Stimulated activated CD4-positive, alpha-beta T cell treated with anti-CD3 and anti-CD28 coated beads, Interleukin-12 subunit alpha, Interleukin-12 subunit beta, amount 100 ng/mL, for 48 hours (primary cell): Measurements from ENCODE around the gene AKAP1.

Experiments used
- DNase-seq, 3 donors: peaks; one replicate each; pipeline ENCODE4 v3.0.0-alpha.2; 2020; ENCODE audit warnings: low read depth in 2 of 3, low spot score in 1 of 3

Gene AKAP1

DNA sequence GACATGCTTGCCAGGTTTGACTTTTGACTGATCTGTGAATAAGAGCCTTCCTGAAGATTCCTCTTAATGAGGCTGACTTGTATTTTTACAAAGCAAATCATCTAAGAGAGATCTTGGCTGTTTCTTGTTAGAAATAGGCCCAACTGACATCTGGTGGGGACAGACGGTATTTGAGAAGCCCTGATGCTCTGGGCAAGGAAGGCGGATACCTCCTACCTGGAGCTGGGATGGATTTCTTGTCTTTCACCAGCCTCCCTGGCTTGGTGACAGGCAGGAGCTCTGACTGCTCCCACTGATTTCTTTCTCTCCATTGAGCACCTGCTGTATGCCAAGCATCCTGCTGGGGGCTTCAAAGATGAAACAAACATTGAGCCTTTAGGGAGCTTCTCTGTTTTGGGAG is 40.4 kb downstream of the AKAP1 start:
- DNase-seq = no peak

DNA sequence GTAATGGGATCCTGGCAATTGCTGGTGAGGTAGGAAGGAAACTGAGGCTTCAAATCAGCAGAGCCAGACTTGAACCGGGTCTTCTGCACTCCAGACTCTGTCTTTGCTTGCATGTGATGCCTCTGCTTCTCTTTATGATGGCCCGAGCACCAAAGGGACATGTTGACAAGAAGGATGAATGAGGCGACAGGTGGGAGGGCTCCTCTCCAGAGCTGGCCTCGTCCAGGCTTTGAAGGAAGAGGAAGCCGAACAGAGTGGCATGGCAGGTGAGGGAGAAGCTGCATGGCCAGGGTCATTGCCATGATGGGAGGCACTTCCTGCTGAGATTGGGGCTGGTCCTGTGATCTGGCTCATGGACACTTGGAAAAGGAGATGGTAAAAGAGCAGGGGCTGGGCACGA is 40.8 kb downstream of the AKAP1 start:
- DNase-seq = no peak

DNA sequence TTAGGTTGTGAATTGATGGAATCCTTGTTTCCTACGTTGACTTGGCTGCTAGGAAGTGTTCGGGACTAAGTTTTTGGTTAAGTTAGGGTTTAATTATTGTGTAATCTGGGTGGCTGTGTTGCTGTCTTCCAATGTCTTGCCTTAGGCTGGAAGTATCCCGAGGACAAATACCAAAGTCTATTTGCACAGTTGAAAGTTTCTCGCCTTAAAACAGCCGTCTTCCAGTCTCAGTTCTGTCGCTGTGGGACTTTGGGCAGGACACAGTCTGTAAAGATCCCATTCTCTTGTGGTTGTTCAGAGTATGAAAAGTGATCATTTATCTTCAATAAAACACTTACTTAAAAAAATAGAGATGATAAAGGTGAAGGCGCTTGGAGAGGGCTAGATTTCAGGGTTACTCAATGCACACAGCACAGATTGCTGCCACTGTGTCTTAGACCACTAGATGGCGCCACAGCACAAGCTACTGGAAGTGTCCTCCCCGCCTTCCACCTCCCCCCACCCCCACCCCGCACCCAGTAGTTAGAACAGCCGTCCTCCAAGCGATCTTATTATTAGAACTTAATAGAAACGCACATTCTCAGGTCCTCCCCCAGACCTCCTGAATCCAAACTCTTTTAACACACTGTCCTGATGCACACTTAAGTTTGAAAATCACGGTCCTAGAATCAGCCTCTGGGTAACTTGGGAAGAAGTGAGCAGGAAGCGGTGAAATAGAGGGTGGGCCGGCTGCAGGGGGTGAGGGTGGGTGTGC is 45.8 kb downstream of the AKAP1 start:
- peak; percentile 72 to 83 (median 77) for DNase-seq

DNA sequence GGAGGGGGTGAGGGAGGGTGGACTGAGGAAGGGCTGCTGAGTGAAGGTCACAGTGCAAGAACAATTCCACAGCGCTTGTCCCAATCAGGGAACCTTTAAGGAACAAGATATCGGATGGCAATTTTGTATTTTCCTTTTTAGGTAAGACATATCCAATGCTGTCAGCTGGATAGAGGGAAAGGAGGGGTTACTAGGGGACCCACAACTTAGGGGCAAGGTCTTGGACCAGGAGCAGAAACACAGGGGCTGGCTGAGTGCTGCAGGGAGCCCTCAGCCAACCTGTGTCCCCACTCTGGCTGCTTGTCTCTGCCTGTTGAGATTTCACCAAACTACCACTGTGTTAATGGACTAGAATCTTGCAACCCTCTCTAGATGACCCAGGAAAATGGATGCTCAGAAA is 47.6 kb downstream of the AKAP1 start:
- DNase-seq = no peak

DNA sequence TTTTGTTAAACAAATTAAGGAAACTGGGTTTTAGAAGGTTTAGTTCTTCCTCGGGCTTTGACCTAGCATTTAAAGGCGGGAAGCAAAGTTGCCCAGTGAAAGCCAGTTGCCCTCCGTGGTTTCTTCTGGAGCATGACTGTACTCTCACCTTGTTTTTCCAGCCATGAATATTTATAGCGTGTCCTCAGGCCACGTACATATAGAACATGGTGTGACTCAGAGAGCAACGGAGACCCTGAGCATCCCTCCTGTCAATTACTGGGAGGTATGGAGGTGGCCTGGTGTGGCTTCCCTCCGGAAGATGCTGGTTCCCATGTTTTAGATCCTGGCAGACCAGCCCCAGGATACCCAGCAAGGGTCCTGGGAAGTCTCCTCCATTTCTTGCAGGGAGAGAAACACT is 48.4 kb downstream of the AKAP1 start:
- no peak for DNase-seq

DNA sequence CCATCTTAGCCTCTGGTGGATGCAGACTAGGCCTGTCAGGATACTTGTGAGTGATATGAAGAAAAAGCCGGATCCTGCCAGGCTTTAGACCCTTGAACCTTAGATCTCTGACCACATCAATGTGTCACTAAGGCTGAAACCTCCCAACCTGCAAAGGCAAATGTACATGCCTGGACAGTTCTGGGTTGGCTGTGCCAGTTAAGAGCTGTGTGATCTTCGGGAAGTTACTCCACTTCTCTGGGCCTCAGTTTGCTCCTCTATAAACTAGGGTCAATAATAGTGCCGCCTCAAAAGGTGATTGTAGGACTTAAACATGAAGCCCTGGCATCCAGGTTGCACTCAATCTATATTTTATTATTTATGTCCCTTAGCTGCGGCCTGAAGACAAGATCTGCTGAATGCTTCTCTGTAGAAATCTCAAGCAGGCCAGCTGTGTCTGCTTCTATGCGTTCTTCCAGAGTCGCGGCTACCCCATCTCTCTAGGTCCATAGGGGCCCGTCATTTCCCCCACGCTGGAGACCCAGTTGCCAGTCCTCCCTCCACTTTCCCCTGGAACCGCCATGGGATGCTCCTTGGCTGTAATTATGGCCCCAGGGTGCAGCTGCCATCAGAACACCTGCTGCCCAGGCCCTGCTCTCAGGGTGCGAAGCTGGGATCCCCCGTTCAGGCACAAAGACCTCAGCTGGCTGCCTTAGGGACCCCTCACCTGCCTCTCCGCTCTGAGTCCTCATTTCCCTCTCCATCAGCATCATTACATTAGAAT is 50.2 kb downstream of the AKAP1 start:
- no peak for DNase-seq

DNA sequence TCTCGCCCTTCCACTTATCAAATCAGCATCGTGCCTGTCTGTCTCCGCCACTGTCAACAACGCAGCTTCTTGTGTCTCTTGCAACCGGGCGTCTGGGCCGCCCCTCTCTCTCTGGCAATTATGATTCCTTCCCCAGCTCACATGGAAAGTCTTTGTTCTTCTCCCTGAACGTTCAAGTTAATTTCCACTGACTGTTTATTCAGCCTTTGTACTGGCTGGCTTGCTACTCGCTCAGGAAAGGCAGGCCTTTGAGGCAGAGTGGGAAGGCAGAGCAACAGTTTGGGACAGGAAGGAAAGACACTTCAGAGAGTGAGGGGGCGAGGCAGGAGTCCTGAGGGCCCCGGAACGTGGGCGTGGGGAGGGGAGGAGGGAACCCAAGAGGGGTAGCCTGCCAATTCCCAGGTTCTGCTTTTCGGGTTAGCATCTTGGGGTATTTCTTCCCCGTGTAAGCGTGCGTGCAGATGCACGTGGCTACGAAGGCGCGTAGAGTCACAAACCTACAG is 50.8 kb downstream of the AKAP1 start:
- DNase-seq = no peak

DNA sequence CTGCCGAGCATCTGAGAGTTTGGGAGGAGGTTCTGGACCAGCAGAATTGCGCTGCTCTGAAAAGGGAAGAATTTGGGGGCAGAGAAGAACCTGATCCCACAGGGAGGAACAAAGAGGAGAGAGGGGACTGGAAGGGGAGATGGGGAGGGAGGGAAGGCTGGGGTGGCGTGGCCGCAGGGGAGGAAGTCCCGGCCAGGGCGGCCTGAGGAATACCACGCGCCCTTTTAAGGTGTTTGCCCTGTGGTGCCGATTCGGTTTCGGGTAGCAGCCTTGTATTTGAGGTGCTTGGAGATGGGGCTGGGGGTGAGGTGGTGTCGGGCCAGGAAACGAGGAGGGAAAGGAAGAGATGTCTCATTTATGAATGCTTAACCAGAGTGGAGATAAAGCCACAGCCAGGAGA is 51.3 kb downstream of the AKAP1 start:
- no peak for DNase-seq

DNA sequence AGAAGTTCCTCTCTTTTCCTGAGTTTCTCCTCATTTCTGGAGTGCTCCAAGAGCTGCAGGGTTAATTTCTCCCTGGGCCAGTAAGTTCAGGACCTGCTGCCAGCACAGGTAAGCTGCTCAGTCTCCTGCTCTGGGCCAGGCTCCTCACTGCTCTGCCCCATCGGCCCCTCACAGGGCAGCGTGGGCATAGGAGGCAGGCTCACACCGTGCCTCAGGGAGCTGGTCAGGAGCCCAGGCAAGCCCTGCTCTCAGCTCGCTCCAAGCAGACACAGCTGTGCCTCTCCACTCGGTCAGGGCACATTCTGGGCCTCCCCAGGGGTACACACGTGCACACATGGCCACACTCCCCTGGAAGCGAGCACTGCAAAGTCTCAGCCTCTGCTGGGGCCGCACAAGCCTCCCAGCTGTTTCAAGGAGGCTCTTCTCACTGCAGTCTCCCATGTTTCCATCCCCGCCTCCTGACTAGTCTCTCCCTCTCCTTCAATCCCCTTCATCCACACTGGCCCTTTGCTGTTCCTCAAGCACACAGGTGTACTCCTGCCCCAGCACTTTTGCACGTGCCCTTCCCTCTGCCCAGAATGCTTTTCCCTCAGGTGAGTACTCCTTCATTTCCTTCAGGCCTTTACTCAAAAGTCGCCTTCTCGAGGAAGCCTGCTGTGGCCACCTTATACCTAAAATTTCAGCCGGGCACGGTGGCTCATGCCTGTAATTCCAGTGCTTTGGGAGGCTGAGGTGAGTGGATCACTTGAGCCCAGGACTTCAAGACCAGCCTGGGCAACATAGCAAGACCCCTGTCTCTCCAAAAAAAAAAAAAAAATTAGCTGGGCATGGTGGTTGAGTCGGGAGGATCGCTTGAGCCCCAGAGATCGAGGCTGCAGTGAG is 53.2 kb downstream of the AKAP1 start:
- no peak for DNase-seq

DNA sequence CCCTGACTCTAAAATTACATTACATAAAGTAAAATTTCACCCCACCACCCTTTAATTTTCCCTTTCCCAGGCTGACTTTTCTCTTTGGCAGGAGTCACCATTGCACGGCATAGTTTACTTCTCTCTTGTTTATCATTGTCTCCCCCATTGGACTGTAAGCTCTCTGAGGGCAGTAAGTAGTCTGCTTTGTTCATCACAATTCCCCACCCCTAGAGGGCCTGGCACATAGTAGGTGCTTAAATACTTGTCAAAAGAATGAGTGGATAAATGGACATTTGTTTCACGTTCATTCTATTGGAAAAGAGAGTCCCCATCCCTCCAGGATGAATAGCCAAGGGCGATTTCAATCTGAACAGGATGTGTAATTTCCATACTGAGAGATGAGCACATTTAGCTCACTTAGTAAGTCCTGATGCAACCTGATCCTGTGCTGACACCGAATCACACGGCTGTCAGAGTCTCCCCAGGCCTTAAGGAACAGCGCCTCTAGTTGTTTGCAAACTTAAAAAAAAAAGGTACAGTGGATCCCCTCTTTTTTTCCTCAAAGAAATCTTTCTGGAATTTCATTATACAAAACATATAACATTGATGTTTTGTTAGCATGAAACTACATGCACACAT is 54.0 kb downstream of the AKAP1 start:
- no peak for DNase-seq

DNA sequence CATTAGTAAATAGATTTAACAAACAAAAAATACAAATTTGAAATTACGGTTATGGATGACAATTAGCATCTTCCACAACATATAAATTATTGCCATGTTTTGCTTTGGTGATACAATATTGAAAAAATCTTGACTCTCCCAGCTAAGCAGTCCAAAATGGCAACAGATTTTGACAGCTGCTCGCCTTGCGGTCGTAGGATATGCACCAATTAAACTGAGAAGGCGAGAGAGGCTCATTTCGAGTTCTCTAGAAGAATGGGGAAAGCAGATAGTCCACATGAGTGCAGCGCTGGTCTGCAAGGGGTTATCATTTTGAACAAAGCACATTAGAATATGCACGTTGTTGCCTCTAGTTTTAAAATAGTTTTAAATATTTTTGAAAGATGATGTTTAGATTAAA is 55.3 kb downstream of the AKAP1 start:
- DNase-seq = no peak

DNA sequence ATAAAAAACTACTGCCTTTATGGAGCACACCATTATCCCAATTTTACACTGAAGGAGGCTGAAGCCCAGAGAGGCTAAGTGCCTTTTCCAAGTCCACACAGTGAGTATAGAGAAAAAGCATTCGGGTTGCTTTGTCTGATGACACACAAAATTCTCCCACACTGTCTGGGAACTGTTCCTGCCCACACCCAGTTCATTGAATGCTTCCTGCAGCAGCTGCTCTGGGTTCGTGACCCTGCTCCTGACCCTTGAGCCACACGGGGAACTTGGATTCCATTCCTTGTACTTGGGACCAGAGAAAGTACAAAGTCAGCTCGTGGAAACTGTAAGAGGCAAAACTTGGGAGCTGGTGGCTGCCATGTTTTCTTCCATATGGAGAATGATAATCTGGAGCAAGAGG is 57.9 kb downstream of the AKAP1 start:
- no peak for DNase-seq

DNA sequence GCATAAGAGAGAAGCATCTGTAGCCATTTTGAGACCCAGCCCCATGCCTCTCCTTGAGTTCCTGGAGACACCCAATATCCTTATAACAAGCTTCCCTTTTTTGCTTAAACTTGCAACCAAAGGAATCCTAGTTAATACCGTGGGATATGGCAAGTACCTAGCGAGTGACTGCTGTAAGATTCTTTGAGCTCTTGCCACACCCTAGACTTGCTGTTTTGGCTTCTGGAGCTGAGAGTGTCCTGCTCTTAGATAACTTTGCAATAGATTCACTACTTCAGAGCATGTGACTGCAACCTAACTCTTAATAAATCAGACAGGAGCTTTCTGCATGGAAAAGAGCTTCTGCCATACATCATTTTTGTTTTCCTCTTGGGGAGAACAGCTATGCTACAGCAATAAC is 58.3 kb downstream of the AKAP1 start:
- DNase-seq = no peak

DNA sequence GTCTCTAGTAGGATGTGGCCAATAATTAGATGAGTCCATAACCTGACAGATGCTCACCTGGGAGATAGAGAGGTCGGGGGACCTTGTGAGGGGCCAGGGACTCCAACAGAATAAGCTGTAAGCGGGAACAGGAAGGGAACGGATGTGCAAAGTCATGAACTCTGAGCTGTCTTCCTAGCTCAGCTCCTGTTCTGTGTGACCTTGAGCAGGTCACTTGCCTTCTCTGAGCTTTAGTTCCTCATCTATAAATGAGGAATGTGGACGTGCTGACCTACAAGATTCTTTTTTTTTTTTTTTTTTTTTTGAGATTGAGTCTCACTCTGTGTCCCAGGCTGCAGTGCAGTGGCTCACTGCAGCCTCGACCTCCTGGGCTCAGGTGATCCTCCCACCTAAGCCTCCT is 58.9 kb downstream of the AKAP1 start:
- no peak for DNase-seq

DNA sequence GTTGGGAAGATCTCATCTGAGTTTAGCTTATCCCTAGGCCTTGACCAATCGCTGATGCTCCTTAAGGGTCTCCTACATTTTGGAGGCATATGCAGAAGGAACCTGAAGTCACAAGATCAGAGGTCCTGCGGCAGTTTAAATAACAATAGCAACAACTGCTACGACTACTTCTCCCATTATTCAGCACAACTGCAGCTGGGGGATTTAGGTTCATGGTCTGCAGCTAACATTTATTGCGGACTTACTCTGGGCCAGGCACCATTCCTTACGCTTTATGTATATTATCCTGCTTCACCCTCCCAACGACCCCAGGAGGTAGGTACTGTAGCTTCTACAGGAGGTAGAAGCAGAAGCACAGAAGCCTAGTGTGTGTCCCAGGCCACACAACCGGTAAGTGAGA is 59.5 kb downstream of the AKAP1 start:
- no peak for DNase-seq

DNA sequence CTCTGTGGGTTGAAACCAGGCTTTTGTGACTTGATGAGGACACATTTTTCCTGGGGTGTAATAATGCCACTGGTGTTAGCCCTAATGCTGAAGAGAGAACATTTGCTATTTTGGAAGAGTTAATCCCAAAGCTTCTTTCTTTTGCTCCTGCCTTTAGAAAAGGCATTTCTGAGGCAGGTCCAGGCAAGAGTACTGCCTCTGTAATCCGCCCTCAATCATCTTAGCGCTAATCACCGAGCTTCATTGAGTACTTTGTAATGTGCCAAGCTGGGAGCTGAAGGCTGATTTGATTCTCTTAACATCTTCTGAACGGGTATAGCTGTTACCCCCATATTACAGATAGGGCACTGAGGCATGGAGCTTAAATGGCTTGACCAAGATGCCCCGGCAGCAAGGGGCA is 60.3 kb downstream of the AKAP1 start:
- no peak for DNase-seq

DNA sequence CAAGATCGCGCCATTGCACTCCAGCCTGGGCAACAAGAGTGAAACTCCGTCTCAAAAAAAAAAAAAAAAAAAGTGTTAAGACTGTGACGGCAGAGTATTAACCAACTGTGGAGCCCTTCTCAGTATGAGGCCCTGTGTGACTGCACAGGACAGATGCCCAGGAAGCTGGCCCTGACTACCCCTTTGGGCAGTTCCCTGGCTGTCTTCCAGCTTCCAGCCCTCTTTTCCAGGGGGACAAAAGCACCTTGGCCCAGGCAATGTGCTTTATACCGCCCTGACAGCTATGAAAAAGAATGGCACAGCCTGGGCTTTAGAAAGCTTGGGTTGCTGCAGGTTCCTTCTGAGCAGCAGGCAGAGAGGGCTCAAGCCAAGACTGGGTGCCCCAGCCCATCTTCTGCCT is 61.2 kb downstream of the AKAP1 start:
- no peak for DNase-seq

DNA sequence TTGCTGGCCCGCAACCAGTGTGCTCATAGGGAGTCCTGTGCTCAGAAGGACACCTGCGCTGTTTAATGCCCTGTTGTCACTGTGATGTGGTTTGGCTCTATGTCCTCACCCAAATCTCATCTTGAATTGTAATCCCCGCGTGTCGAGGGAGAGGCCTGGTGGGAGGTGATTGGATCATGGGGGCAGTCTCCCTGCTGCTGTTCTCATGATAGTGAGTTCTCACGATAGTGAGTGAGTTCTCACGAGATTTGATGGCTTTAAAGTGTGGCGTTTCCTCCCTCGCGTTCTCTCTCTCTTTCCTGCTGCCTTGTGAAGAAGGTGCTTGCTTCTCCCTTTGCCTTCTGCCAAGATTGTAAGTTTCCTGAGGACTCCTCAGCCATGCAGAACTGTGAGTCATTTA is 66.8 kb downstream of the AKAP1 start:
- no peak for DNase-seq

DNA sequence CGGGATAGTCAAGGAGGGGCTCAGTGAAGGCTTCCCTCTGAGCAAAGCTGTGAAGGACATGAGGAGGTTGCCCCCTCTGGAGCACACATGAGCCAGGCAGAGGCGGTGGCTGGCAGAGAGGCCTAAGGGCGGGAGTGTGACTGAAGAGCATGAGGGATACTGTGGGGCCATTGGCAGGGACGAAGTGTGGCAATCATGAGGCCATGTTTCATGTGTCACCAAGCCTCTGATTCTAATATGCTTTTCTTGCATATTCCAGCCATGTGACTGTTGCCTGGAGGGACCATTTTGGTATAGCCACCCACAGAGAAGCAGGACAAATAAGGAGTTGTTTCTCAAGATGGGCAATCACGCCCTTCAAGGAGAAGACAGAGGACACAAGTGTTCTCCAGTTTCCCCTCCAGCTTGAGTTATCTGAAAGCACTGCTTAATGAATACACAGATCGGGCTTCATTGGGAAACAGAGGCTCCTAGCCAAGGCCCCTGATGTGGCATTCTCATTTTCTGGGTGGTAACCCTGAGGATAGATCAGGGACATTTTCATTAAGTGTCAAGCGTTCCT is 68.0 kb downstream of the AKAP1 start:
- DNase-seq = no peak

DNA sequence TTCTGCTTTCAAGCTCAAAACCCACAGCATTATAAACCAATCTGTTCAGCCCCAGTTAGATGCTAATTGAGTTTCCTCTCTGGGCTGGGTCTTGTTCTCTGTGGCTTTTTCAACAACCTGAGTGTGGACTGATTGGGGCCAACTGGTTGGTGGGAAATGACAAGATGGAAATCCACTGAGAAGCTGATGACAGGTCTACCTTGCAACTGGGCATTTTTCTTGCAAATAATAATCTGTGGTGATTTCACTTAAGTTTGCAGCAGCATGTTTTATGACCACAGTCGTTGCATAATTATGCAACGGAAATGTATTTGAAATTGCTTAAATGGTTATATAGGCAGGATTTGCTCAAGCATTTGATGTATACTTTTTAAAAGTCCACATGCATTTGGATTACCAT is 69.9 kb downstream of the AKAP1 start:
- no peak for DNase-seq

DNA sequence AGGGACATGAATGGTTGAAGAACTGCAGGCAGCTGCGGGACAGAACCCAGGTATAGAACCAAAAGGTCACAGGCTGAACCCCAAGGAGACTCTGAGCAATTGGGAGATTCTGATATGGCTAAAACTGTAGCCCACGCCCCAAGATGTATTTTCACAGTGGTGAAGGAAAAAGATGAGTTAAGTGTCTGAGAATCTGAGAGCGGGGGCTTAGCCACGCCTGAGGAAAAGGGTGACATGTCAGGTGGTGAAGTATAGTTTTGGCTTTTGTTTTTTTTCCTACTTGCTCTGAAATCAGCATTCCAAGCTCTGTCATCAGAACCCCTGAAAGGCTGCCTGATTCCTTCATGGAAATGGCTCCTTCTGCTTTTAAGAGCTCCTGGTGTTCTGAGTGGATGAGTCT is 73.3 kb downstream of the AKAP1 start:
- no peak for DNase-seq
